HG03558 (cell line): ENCODE results near the gene GNAO1.

Experiments used
- ATAC-seq: cut with Tn5 transposase; IDR thresholded peaks from one replicate; pipeline ENCODE4 v1.9.1; 2021; ENCODE audit warnings: moderate number of reproducible peaks; ENCODE audit not compliant: unreplicated experiment; ENCODE audit errors: extremely low read depth

Gene GNAO1

DNA sequence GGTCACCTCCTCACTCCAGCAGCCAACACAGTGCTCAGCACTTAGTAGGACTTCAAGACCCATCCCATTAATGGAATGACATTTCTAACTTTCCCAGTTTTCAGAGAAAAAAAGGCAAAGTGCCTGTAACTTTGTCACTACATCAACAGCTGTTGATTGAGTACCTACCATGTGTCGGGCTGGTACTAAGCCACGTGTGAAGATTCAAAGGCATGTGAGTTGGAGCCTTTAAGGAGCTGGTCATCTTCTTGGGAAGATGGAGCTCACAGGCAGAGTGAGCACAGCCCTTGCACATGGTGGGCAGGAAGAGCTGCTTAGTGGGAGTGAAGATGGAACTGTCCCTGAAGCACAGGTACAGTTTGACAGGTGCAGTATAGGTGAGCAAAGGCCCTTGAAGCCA, 88.6 kb downstream of the GNAO1 start:
- ATAC-seq: no peak

DNA sequence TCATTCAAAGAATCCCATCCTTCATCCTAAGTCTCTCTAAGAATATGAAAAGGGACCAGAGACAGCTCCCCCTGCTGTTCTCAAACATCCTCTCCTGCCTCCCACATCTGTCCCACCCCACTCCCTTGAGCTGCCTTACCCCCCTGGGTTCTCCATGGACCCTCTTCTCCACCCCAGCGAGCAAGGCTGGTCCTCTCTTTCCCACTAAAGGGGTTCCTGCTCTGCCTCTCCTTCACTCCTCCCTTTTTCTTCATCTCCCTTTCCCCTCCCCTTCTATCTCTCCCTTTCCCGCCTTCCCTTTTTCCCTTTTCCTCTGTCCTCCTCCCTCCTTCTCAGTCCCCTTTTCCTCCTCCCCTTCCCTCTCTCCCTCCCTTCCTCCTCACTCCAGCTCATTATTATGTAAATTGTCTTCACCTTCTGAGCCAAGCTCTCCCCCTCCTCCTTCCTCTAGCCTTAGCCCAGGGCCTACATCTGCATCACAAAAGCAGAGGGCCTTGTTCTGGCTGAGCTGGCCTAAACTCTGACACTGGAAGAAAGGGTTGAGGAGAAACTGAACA, 90.0 kb downstream of the GNAO1 start:
- no peak for ATAC-seq

DNA sequence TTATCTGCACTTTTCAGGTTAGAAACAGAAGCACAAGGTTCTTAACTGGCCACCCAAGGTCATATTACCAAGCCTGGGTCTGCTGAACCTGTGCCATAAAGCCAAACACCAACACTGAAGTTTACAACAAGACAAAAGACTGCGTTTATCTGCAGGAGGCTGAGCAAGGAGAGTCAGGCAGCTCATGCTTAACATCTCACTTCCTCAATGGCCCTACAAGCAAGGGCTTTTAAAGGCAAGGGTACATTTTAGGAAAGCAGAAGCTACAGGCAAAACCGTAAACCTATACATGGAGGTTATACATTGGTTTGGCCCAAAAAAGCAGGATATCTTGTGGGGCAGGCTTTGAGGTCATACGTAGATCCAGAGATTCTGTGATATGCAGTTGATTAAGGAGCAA, 91.2 kb downstream of the GNAO1 start:
- ATAC-seq: no peak

DNA sequence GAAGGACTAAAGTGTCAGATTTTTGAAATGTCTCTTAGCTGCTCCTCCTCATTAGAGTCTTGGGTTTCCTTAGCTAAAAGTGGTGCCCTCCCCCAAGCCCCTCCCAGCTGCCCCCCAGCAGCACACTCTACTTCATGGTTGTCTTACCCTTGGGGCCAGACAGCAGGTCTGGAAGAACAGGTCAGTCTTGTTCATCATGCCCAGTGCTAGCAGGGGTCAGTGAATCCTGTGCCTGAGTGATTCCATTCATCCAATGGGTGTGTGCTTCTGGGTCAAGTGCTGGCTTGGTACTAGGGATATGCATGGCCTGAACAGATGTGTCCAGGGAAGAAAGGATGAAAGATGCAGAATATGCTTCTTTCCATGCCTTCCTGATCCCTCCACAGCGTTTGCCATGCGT, 93.2 kb downstream of the GNAO1 start:
- ATAC-seq: no peak

DNA sequence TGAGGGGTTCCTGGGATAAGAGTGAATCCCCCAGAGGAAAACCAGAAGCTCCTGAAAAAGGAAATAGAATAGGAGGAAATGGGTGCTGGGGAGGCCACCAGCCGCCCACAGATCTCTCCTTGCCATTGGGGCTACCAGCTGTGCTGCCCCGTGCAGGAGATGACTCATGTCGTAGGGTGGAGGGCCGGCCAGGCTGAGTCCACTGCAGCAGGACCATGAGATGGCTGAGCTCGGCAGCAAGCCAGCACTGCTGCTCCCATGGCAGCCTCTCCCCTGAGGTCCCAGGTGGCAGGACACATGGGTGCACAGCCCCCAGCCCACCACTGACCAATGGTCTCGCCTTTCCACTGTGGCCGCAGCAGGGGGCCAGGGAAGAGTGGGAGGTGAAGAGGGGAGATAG, 95.5 kb downstream of the GNAO1 start:
- no peak for ATAC-seq

DNA sequence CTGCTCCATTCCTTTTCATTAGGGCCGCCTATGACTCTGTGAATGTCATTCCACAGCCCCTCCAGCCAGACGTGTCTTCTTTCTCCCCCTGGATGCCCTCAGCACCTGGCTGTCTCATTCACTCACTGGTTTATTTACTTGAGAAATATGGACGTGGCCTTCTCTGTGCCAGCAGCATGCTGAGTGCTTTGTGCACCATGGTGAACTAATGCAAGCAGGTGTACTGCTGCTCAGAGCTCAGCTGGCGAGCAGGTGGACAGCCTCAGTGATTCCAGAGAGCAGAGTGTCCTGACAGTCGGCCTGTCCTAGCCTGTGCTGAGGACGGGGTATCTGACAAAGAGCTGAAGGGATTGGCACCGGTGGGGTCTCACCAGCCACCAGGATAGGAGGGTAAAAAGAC, 96.7 kb downstream of the GNAO1 start:
- ATAC-seq: no peak

DNA sequence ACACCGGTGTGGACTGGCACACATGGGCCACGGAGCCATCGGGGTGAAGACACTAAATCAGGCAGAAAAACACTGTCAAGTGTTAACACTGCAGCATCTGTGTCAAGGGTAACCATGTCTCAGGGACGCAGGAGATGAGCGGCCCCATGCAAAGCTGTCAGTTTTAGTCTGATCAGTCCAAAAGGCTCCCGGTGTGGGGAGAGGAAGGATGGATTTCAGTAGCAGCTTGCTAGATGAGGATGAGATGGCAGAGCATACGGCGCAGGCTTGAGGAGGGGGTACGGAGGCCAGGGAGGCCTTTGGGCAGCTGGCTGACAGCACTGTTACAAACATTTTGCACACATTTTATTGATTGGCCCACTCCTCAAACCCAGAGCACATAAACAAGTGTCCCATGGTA, 98.1 kb downstream of the GNAO1 start:
- ATAC-seq: no peak

DNA sequence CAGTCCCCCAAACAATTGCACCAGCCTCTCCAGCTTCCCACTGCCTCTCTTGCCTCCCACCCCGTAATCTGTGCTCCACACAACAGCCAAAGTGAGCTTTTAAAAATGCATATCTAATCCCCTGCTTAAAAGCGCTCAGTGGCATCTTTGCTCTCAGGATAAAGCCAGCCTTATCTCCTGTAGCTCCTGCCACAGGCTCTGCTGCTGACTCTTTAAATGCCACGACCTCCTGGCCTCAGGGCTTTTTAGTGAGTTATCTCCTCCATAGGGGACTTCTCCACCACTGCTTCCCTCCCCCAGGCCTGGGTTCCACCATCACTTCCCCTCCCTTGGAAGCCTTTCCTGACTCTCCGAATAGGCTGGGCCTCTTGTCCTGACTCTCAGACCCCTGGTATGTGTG, 98.6 kb downstream of the GNAO1 start:
- ATAC-seq: no peak

DNA sequence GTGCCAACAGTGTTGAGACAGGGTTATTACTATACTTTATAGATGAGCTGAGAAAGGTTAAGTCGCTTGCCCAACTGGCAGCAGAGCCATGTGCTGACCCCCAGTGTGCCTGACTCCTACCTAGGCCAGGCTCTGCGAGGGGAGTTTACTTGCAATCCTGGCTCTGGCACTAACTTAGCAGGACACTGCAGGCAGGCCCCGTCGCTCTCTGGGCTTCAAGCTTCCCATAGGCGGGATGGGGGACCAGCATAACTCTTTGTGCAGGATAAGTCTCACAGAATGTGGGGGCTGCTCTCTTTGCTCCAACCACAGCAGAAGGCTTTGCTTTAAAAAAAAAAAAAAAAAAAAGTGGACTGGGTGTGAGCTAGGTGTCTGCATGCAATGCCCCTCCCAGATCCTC, 102.7 kb downstream of the GNAO1 start:
- no peak for ATAC-seq

DNA sequence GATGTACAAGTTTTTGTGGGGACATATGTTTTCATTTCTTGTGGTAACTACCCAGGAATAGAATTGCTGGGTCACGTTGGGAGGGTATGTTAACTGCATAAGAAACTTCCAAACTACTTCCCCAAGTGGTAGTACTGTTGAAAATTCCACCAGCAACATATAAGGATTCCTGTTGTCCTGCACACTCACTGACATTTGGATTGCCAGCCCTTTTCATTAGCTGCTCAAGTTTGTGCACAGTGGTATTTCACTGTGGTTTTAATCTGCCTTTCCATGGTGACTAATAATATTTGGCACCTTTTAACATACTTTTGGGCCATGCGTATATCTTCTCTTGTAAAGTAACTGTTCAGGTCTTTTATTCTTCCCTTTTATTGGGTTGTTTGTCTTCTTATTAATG, 103.3 kb downstream of the GNAO1 start:
- ATAC-seq: no peak

DNA sequence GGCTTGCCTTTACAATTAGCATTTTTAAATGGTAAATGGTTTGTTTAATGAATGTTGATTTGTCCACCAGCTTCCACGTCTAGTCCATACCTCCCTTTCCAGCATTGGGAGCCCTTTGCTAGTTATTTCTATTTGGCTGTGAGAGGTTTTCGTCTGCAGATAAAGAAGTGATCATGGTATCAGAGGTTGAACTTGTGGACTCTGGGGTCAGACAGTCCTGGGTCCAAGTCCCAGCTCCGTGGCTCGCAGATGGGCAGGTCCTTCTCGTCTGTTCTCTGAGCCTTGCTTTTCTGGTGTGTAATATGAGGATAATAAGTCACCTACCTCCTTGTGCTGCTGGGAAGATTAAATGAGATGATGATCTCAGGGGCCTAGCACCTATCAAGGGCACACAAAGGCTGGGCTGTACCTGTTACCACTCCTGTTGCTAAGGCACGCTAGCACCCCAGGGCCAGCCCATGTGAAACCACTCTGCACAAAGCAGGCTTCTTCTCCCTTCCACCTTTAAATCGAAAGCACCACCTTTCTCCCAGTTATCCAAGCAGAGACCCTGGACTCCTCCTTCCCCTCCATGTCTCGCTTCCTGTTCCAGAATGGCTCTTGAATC, 103.9 kb downstream of the GNAO1 start:
- ATAC-seq: no peak

DNA sequence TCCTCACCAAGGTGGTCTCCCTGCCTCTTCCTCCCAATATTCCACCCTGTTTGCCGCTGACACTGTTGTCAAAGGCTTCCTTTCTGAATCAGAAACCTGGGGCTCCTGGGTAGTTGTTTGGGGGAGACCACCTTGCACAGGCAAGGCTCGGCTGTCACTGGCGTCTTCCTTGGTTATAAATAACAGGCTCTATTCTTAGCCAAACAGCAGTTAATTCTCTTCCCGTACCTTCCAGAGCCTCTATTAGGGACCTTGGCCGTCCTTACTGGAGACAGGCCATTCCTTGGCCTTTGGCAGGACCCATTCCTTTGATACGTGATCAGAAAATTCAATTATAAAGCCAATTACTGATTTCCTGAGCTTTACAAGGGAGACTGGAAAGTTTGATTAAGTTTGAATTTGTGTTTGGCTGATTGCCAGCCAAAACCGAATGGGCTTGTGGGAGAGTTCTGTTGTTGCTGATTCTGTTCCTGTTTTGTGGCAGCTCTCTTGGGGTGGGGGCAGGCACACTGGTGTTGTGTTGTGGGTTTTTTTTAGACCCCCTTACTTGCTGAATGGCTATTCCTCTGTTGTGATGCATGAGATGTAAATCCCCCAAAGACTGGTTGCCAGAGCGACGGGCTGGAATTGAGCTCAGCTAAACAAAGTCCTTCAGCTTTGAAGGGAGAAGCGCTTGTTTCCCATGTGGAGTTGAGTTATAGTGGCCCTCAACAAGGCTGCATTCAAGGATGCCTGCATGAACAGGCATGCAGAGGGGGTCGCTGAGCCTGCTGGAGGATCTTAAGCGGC, 104.6 kb downstream of the GNAO1 start:
- ATAC-seq: no peak

DNA sequence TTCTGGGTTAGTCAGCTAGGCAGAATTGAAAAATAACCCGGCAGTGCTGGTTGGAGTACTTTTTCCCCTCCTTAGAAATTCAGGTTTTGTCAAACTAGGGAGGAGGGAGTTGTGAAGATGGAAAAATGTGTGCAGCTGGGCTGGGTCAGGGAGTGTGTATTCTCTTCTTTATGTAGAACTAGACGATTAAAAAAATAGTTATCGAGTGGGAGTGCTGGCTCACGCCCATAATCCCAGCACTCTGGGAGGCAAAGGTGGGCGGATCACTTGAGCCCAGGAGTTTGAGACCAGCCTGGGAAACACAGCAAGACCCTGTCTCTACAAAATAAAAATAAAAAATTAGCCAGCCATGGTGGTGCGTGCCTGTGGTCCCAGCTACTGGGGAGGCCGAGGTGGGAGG, 106.4 kb downstream of the GNAO1 start:
- no peak for ATAC-seq

DNA sequence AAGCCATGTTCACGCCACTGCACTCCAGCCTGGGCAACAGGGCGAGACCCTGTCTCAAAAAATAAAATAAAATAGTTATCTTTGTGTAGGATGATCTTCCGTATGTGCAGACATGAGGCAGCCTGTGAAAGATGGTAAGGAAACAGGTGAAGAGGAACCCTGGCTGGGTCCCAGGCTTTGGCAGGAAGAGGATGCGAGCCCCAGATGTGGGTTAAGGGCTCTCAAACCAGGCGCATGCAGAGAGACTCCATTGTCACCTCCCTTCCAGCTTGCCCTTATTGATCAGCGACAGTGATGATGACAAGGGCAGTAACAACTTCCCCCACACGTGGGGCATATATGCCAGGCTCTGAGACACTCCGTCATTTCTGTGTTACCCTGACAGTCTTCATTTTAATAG, 106.8 kb downstream of the GNAO1 start:
- ATAC-seq: no peak

DNA sequence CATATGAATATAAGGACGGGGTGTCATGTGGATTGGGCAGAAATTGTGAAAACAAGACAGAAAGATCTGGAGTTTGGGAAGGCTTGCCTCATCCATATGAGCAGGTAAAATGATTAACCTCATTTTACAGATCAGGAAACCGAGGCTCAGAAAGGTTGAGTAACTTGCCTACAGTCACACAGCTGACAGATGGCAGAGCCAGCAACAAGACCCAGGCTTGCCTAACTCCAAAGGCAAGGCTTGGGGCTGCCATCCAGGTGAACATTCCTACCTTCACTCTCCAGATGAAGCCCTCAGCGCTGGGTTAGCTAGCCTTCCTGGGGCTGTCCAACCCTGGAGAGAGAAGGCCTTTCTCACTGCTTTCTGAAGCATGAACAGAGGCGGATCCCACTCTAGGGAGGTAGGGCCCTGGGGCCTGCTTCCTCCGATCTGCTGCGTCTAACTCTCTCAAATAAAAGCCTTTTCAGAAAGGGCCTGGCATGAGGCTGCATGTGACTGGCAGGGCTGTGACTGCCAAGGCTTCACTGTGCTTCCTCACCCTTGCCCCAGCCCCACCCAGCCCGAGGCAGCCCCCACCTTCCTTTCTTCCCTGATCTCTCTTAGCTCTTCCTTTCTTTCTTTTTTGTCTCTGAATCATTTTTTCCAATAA, 107.8 kb downstream of the GNAO1 start:
- ATAC-seq: no peak

DNA sequence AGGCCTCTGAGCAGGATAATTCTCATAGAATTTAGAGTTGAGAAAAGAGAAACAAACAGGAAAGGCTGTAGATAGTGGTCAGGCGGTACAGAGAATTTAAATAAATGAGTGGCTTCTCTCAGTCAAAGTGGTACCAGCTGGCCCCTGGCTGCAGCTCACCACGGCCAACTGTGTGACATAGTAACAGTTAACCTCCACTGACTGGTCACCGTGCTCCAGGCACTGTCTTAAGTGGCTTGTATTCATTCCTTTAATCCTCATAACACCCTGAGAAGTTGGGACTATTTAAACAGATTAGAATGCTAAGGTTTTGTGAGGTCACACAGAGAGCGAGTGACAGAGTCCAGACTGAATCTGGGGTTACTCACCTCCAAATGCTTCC, 108.9 kb downstream of the GNAO1 start:
- no peak for ATAC-seq

DNA sequence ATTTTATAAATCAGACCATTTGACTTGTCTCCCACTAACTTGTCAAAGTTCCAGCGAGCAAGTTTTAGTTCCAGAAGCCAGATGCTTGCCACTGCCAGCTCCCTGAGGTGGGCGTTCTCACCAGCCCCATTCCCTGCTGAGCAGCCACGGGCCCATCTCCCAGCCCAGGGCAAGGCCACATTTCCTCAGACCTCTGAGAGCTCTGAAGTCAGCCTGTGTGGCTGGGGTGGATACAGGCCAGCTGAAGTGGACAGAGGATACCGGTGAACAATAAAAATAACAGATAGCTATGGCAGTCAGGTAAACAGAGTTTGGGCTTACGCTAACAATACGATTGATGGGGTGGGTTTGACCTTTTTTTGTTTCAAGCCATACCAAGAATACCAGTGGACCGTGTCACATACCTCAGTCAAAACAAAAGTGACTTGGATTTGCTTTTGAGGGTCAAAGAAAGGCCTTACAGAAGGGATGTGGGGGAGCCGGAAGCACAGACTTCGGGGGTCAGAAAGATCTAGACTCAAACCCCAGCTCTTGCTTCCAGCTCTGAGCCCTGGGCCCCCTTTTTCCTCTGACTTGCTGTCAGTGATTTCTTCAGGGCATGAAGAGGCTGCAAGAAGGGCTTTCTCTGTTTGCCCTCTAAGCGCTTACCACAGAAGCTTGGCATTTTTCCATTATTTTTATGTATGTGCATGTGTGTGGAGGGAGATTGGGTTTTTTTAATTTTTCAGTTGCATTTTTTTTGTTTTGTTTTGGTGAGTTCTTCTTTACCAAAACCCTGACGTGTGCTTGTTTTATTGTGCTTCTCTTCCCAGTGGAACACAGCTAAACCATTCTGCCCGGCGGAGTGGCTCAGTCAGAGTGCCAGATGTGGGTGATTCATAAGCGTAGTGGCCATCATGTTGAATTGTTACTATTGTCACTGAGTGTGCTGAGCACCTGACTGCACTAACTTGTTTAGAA, 109.9 kb downstream of the GNAO1 start:
- ATAC-seq: no peak

DNA sequence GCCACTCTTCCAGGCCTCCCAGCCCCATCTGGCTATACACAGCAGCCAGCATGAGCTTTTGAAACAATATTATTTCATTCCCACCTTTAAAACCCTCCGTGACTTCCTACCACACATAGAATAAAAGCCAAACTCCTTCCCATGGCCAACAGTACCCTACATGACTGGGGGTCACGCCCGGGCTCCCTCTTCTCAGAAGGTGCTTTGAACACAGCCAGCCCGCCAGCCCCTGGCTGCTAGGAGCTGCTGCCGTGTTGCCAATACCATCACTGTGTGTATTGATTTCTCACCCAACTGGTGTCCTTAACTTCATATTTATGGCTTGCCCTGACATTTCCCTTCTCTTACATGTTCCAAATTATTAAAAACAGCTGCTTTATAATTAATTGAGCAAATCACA, 111.2 kb downstream of the GNAO1 start:
- ATAC-seq: no peak

DNA sequence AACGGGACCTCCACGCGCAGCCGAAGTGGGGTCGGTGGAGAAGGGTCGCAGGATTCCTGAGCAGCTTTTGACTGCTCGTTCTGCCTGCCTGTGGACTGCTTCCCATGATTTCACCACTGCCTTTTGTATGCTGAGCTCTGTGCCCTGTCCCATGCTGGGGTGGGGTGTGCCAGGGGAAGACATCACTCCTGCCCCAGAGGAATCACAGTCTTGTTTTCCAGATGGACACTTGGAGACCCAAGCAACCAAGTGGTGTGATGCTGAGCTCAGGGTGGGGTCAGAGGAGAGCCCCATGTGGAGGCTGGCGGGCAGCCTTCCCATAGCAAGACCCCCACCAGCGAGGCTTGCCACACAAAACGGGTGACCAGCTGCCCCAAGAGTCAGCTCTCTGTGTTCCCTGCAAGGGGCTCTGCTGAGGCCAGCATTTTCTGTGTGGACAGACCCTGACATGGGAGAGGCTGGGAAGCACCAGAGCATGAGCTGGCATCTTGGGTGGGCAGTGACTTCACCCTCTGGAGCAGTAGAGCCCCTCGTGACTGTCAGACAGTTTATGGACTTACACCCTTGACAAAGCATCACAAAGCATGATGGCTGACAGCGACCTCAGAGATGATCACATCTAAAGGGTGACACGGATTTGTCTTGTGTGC, 111.9 kb downstream of the GNAO1 start:
- ATAC-seq: no peak

DNA sequence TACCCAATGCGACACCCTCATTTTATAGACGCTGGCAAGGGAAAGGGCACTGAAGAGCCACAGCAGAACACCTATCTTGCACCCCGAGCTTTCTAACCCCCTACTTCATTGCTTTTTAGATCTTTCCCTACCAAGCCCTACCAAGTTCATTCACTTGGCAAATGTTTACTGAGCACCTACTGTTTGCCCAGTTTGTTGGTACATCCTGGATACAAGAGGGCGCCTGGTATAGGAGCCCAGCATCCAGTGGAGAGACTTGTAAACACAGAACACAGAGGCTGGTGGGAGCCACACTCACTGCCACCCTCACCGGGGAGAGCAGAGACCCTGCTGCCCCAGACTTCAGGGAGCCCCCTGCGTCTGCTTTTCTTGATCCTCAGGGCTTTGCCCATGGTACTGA, 112.6 kb downstream of the GNAO1 start:
- no peak for ATAC-seq
